ENCODE data around the gene TBX22.

- no peak for TF ChIP-seq EZH2 (IDR thresholded peaks at IDR 0.05; ENCODE audit: borderline replicate concordance, insufficient read depth, low read depth, low read length, poor library complexity, severe bottlenecking)
- TF ChIP-seq CTCF (IDR thresholded peaks at IDR 0.05) = no peak
Measured at GRCh38 chrX:79975605-79976004, 38.9 kb upstream of the TBX22 start.

Data from B cell (primary cell).